Prostate gland (tissue), 2 donors: ENCODE results near the gene FOXR1.

Source experiments
- POLR2A ChIP-seq: fragments of 450-650 bp; IDR thresholded peaks from one replicate; pipeline ENCODE4 v1.6.1; 2016; ENCODE audit warnings: antibody characterized with exemption, mild to moderate bottlenecking
- POLR2AphosphoS5 ChIP-seq: sonication (generic); formaldehyde crosslinking; IDR thresholded peaks from one replicate; pipeline ENCODE4 v1.6.1; 2017; ENCODE audit warnings: antibody characterized with exemption
- TF ChIP-seq, protein P1 (sequence below), 4 experiments: fragments of 200-600 bp in 2 of 4; fragments of 450-650 bp in 2 of 4; sonication (generic) in 2 of 4; IDR thresholded peaks; 1 replicate in 3 of 4; 2 replicates in 1 of 4; pipeline ENCODE4 v1.5.1; 2016 to 2019; ENCODE audit warnings: antibody characterized with exemption in 4 of 4, mild to moderate bottlenecking in 2 of 4, moderate library complexity in 2 of 4

DNA sequence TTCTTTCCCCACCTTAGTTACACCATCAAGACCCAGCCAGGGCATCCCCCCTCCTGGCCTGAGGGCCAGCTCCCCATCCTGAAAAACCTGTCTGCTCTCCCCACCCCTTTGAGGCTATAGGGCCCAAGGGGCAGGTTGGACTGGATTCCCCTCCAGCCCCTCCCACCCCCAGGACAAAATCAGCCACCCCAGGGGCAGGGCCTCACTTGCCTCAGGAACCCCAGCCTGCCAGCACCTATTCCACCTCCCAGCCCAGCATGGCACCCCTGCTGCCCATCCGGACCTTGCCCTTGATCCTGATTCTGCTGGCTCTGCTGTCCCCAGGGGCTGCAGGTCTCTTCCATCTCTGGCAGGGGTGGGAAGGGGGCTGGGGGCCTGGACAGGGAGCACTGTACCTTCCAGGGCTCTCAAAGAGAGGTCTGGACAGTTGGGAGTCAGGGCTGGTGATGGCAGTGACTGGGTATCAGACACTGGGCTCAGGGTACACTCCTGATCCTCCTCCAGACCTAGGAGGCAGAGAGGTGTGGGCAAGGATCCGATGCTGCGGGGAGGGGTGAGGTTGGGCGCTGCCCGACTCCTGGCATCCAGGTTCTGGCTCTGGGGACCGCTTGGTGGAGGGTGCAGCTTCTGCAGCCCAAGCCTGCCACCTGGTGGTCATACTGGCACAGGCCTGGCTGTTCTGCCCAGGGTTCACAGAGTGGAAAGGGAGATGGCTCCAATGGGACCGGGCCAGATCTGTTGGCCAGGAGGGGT is 15.3 kb upstream of the FOXR1 start, which contains the start of gene UPK2:
- TF ChIP-seq, protein P1, sequence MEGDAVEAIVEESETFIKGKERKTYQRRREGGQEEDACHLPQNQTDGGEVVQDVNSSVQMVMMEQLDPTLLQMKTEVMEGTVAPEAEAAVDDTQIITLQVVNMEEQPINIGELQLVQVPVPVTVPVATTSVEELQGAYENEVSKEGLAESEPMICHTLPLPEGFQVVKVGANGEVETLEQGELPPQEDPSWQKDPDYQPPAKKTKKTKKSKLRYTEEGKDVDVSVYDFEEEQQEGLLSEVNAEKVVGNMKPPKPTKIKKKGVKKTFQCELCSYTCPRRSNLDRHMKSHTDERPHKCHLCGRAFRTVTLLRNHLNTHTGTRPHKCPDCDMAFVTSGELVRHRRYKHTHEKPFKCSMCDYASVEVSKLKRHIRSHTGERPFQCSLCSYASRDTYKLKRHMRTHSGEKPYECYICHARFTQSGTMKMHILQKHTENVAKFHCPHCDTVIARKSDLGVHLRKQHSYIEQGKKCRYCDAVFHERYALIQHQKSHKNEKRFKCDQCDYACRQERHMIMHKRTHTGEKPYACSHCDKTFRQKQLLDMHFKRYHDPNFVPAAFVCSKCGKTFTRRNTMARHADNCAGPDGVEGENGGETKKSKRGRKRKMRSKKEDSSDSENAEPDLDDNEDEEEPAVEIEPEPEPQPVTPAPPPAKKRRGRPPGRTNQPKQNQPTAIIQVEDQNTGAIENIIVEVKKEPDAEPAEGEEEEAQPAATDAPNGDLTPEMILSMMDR (IDR thresholded peaks at IDR 0.05), result peak; percentile 88 to 99 (median 96)
- no peak for TF ChIP-seq POLR2A
- TF ChIP-seq POLR2AphosphoS5, result peak; percentile 77
